Measurements from ENCODE around the gene IL13. TPM values are rescaled to one million over a fixed set of nuclear protein-coding genes. Genes with fewer than 3 reads are reported as not detected.

IL13 gene
- total and polyA plus RNA-seq, 2 donors (not counting 3 experiments of a cell fraction or from before 2014, with no cell fraction given): 0.06 TPM; not detected in 1

GRCh38 chr5:132612846-132613245, 45.1 kb upstream of the IL13 start:
- Histone ChIP-seq H3K27ac (ENCODE audit: insufficient read depth, low read depth, low read length) (no peak overlapping the region), H3K4me1 (ENCODE audit: control insufficient read depth, extremely low read depth, insufficient read depth, low read length) (no peaks in the 10 kb centered on the region), H3K27me3 (ENCODE audit: control insufficient read depth in 2 of 2, insufficient read depth in 2 of 2, low read length in 2 of 2) (no peaks in the 10 kb centered on the region), H3K9me1 (replicated peaks; ENCODE audit: control insufficient read depth, extremely low read depth, insufficient read depth, low read length) (no peaks in the 10 kb centered on the region), H3K79me2 (ENCODE audit: control insufficient read depth, insufficient read depth, low read length) (no peaks in the 10 kb centered on the region), H3K4me3 (replicated peaks in 1 of 3; ENCODE audit: insufficient read depth in 1 of 3, low read depth in 1 of 3, low read length in 3 of 3) (no peak overlapping the region), H3K4me2 (ENCODE audit: insufficient read depth, low read length) (no peak overlapping the region), H3K9ac (replicated peaks; ENCODE audit: extremely low read depth, insufficient read depth, low read length) (no peak overlapping the region), H3K36me3 (ENCODE audit: control insufficient read depth in 2 of 2, extremely low read depth in 1 of 2, insufficient read depth in 2 of 2, low read length in 2 of 2) (no peaks in the 10 kb centered on the region), H3K9me3 (replicated peaks; ENCODE audit: control insufficient read depth, insufficient read depth, low read length) (no peaks in the 10 kb centered on the region), H4K20me1 (replicated peaks; ENCODE audit: control insufficient read depth, extremely low read depth, insufficient read depth, low read length) (no peaks in the 10 kb centered on the region), H2AFZ (ENCODE audit: low read depth, low read length) (no peak overlapping the region)
- ChIA-PET POLR2A (no interaction called here), CTCF (interaction anchor here (1.4 kb wide), 1 partner anchor 226 kb away, joined by 3 read pairs; no protein-coding TSS in a partner anchor)
- no peak for DNase-seq (ENCODE audit: low read depth, low spot score)
- TF ChIP-seq POLR2AphosphoS5 (IDR thresholded peaks at IDR 0.05; ENCODE audit: insufficient read depth, low read depth, low read length) (no peak), CTCF (IDR thresholded peaks at IDR 0.05; ENCODE audit: extremely low read depth in 1 of 2, insufficient read depth in 1 of 2, low read depth in 1 of 2, low read length in 2 of 2) (no peak), GATA2 (IDR thresholded peaks at IDR 0.05; ENCODE audit: insufficient read depth, insufficient read length, low read depth, low read length) (no peak), MAX (IDR thresholded peaks at IDR 0.05; ENCODE audit: insufficient read depth, insufficient read length) (no peak), FOS (IDR thresholded peaks at IDR 0.05; ENCODE audit: borderline replicate concordance, insufficient read depth, low read length) (no peak), EZH2 (IDR thresholded peaks at IDR 0.05; ENCODE audit: borderline replicate concordance, low read depth, low read length, severe bottlenecking) (no peak), JUN (IDR thresholded peaks at IDR 0.05; ENCODE audit: borderline replicate concordance, insufficient read depth, insufficient read length, low read depth) (no peak), POLR2A (IDR thresholded peaks at IDR 0.05; ENCODE audit: low read depth, low read length) (no peak), MYC (IDR thresholded peaks at IDR 0.05; ENCODE audit: low read depth, low read length) (no peak)
- BruUV-seq (replicated peaks): no TSS peak
- dilution Hi-C loops (cut with MboI; ENCODE audit: extremely low pct_ligation_motif_present, low sequenced_read_pairs): no loop called here
- FAIRE-seq: no peak
- intact Hi-C loops (cut with micrococcal nuclease): no loop called here
